Fibroblast of skin of left biceps (primary cell): Measurements from ENCODE around the gene SLC13A1.
"Not testable (repeated sequence)": the region's sequence is repeated elsewhere in the genome, so short reads cannot be mapped to it uniquely, and the experiment has no call there.

Experiments
- DNase-seq, 2 experiments: peaks; one replicate each; pipeline ENCODE4 v3.0.0-alpha.2; 2013; ENCODE audit warnings: low read depth in 2 of 2

SLC13A1 gene

GRCh38 chr7:123199883-123200282 lies at the start of gene SLC13A1:
Gene SLC13A1, minus strand, starts transcription at chr7:123199969. Its CDS starts 23 bp downstream, at chr7:123199946.
- DNase-seq: no peak

GRCh38 chr7:123244768-123245167 lies 45.0 kb upstream of the SLC13A1 start:
- DNase-seq: no peak

GRCh38 chr7:123242467-123243092 lies 42.8 kb upstream of the SLC13A1 start:
- DNase-seq: no peak

- no peak for DNase-seq
Measured at GRCh38 chr7:123241809-123242208, 42.0 kb upstream of the SLC13A1 start.

- DNase-seq: no peak
Measured at GRCh38 chr7:123231021-123232000, 31.5 kb upstream of the SLC13A1 start.

GRCh38 chr7:123230603-123231002 lies 30.8 kb upstream of the SLC13A1 start:
- DNase-seq: no peak

- no peak for DNase-seq
Measured at GRCh38 chr7:123230147-123230546, 30.4 kb upstream of the SLC13A1 start.

- no peak for DNase-seq
Measured at GRCh38 chr7:123229426-123229825, 29.7 kb upstream of the SLC13A1 start.

- not testable (repeated sequence) for DNase-seq
Measured at GRCh38 chr7:123227666-123228065, 27.9 kb upstream of the SLC13A1 start.

GRCh38 chr7:123220396-123220795 lies 20.6 kb upstream of the SLC13A1 start:
- no peak for DNase-seq

- DNase-seq: no peak
Measured at GRCh38 chr7:123218866-123219265, 19.1 kb upstream of the SLC13A1 start.

- no peak for DNase-seq
Measured at GRCh38 chr7:123216825-123217224, 17.1 kb upstream of the SLC13A1 start.

- DNase-seq: no peak
Measured at GRCh38 chr7:123215350-123215749, 15.6 kb upstream of the SLC13A1 start.

- DNase-seq: no peak
Measured at GRCh38 chr7:123211545-123211944, 11.8 kb upstream of the SLC13A1 start.

GRCh38 chr7:123210986-123211385 lies 11.2 kb upstream of the SLC13A1 start:
- DNase-seq: no peak

- DNase-seq: no peak
Measured at GRCh38 chr7:123209786-123210185, 10.0 kb upstream of the SLC13A1 start.

GRCh38 chr7:123208793-123209192 lies 9.0 kb upstream of the SLC13A1 start:
- no peak for DNase-seq

- no peak for DNase-seq
Measured at GRCh38 chr7:123204206-123204835, 4.6 kb upstream of the SLC13A1 start.

GRCh38 chr7:123201901-123202300 lies 2.1 kb upstream of the SLC13A1 start:
- DNase-seq: no peak

GRCh38 chr7:123198668-123199652 lies 809 bp downstream of the SLC13A1 start:
- no peak for DNase-seq

GRCh38 chr7:123198111-123198510 lies 1.7 kb downstream of the SLC13A1 start:
- no peak for DNase-seq
